Neural crest cell (in vitro differentiated cells): Measurements from ENCODE around the gene C1orf159. TPM values are rescaled to one million over a fixed set of nuclear protein-coding genes. Genes with fewer than 3 reads are reported as not detected.

ENCODE experiments used
- DNase-seq: peaks from one replicate; pipeline ENCODE4 v3.0.0; 2021; ENCODE audit warnings: low read depth, mixed read lengths, low spot score
- H3K27ac Mint-ChIP-seq: one replicate; pipeline ENCODE4 v1.8.0; 2021; ENCODE audit warnings: mild to moderate bottlenecking, mixed read lengths; ENCODE audit not compliant: unreplicated experiment
- H3K27me3 Mint-ChIP-seq: 2 replicates; pipeline ENCODE4 v1.8.0; 2021; ENCODE audit warnings: low read depth, mild to moderate bottlenecking, mixed read lengths
- H3K36me3 Mint-ChIP-seq: 2 replicates; pipeline ENCODE4 v1.8.0; 2021; ENCODE audit warnings: low read depth, mild to moderate bottlenecking, mixed read lengths
- H3K4me1 Mint-ChIP-seq: 2 replicates; pipeline ENCODE4 v1.8.0; 2021; ENCODE audit warnings: mixed read lengths
- H3K4me3 Mint-ChIP-seq: one replicate; pipeline ENCODE4 v1.8.0; 2021; ENCODE audit warnings: mild to moderate bottlenecking, mixed read lengths
- H3K9me3 Mint-ChIP-seq: 2 replicates; pipeline ENCODE4 v1.8.0; 2021; ENCODE audit warnings: mixed read lengths
- total RNA-seq: library from RNA; stranded (reverse); gene quantifications from 2 replicates; pipeline ENCODE4 v1.2.1, GENCODE V29; 2021
- TF ChIP-seq, protein P1 (sequence below): fragments of 200-600 bp; sonication (generic); conservative IDR thresholded peaks from 2 replicates; pipeline ENCODE4 v1.5.0; 2021; ENCODE audit warnings: antibody characterized with exemption, mild to moderate bottlenecking

Gene C1orf159
- total RNA-seq, 1 donor from 2014 or later: 26.1 TPM

DNA sequence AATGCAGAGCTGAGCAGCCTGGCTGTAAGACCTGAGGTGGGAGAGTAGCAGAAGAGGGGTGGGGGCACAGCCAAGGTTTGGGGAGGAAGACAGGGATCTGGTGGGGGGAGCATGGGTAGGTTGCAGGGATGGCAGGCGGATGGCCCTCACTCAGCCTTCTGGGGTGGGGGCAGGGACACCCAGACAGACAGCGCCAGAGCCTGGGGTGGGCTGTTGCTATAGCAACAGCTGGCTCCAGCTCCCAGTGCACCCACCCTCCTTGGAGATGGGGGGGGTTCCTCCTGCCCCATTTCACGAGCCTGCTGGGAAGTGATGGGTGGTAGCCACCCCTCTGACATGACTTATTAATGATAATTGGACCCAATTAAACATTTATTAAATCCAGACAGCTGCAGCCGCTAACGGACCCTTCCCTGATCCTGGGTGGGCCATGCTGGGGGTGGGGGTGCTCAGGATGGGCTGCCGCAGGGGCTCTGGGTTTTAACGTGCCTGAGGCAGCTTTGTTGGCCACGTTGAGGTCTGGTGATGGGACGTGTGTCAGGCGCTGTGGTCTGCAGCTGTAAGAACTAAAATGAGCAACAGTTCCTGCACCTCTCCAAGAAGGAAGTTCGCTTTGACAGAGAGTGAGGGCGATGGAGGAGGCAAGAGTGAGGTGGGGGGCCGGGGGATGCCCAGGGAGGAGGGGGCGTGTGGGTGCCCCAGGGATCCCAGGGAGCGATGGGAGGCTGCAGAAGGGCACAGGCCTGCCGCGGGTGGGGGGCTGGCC lies 76.6 kb downstream of the C1orf159 start:
- Mint-ChIP-seq H3K4me3 (peak overlapping the region; percentile 49), H3K9me3 (no peaks in the 10 kb centered on the region), H3K27ac (no peak overlapping the region), H3K36me3 (no peaks in the 10 kb centered on the region), H3K4me1 (peaks cover 11% of the 10 kb centered on the region), H3K27me3 (peaks cover 24% of the 10 kb centered on the region)
- TF ChIP-seq, protein P1, sequence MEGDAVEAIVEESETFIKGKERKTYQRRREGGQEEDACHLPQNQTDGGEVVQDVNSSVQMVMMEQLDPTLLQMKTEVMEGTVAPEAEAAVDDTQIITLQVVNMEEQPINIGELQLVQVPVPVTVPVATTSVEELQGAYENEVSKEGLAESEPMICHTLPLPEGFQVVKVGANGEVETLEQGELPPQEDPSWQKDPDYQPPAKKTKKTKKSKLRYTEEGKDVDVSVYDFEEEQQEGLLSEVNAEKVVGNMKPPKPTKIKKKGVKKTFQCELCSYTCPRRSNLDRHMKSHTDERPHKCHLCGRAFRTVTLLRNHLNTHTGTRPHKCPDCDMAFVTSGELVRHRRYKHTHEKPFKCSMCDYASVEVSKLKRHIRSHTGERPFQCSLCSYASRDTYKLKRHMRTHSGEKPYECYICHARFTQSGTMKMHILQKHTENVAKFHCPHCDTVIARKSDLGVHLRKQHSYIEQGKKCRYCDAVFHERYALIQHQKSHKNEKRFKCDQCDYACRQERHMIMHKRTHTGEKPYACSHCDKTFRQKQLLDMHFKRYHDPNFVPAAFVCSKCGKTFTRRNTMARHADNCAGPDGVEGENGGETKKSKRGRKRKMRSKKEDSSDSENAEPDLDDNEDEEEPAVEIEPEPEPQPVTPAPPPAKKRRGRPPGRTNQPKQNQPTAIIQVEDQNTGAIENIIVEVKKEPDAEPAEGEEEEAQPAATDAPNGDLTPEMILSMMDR: no peak
- DNase-seq: no peak

DNA sequence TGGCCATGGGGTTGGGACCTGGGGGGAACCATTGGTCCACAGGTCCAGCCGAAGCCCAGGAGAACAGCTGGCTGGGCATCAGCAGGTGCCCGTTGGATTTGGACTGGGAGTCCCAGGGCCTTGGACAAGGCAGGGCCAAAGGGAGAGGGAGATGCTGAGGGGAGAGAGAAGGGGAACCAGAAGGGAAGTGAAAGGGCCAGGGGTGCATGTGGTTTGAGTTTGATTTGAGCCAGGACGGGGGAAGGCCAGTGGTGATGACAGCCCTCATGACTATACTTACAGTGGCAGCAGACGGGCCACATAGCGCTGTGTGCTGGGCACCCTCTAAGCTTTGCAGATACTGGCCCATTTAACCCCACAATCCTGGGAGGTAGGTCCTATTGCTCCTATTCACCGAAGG lies 77.2 kb downstream of the C1orf159 start:
- H3K27me3 Mint-ChIP-seq: peaks cover 24% of the 10 kb centered on the region
- H3K9me3 Mint-ChIP-seq: no peaks in the 10 kb centered on the region
- H3K36me3 Mint-ChIP-seq: no peaks in the 10 kb centered on the region
- H3K4me3 Mint-ChIP-seq: peak overlapping the region; percentile 47
- peaks cover 11% of the 10 kb centered on the region for H3K4me1 Mint-ChIP-seq
- H3K27ac Mint-ChIP-seq: no peak overlapping the region
- TF ChIP-seq, protein P1: no peak
- DNase-seq: no peak

DNA sequence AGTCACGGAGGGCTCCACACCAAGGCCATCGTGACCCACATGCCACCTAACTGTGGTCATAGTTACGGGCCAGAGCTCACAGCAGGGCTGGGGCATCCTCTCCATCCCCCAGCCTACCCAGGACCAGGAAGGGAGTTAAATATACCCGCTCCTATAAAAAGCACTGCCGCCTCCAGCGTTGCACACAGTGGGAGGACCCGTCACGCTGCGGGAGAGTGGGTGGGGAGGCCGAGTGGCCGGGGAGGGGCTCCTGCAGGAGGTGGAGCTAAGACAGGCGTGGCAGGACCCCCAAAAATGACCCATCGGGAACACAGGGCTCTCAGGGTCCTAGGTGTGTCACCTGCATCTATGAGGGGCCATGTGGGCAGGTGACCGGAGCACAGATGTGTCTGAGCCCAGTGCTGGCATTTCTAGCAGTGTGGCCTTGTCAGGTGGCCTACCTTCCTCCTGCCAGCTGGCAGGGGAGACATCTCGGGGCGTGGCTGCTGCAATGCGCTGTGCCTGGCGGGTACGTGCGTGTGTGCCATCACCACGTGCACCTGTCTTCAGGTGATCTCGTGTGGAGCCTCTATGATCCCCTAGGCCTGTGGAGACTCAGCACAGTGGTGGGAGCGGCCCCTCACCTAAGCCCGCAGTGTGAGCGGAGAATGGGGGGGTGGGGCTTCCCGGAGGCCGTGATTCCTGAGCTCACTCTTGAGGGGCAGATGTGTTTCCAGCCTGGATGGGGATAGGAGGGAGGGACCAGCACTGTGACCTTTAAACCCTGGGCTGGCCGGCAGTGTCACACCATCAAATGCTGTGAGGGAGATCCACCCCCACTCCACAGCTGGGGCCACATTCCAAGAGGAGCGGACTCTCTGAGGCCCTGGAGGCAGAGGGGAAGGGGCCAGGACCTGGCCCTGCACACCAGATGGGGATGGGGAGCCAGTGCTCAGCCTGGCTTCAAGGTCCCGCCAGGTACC lies 78.2 kb downstream of the C1orf159 start:
- no peaks in the 10 kb centered on the region for H3K36me3 Mint-ChIP-seq
- no peaks in the 10 kb centered on the region for H3K9me3 Mint-ChIP-seq
- peaks cover 11% of the 10 kb centered on the region for H3K4me1 Mint-ChIP-seq
- peaks cover 24% of the 10 kb centered on the region for H3K27me3 Mint-ChIP-seq
- no peak for DNase-seq
- TF ChIP-seq, protein P1: no peak
- peak overlapping the region; percentile 44 for H3K4me3 Mint-ChIP-seq
- H3K27ac Mint-ChIP-seq: no peak overlapping the region

DNA sequence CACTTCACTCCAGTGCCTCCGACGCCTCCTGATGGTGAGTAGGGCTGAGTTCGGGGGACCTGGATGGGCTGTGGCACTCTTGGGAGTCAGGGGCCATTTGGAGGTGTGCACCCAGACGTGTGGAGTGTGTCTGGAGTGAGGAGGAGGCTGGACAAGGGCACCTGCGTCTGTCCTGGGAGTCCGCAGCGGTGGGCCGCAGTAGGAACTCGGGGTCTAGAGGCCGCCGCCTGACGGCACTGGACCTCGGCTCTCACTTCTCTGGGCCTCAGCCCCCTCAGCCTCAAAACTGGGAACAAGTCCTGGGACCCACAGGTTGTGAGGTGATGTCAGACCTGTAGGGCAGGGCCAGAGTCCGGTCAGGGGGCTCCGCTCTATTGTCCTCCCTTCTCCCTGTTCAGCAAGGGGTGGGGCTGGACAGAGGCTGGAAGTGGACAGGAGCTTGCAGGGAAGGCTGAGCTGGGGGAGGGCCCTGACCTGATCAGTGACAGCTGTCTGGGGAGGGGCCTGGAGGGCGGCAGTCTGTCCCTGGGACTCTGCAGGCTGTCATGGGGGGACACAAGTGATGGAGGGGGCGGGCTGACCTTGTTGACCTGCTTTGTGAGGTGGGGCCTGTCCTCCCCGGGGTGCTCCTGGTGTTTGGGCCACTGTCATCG lies 80.5 kb downstream of the C1orf159 start:
- TF ChIP-seq, protein P1: no peak
- peaks cover 24% of the 10 kb centered on the region for H3K27me3 Mint-ChIP-seq
- peak overlapping the region; percentile 70 for H3K4me3 Mint-ChIP-seq
- no peaks in the 10 kb centered on the region for H3K9me3 Mint-ChIP-seq
- no peaks in the 10 kb centered on the region for H3K36me3 Mint-ChIP-seq
- no peak overlapping the region for H3K27ac Mint-ChIP-seq
- peaks cover 22% of the 10 kb centered on the region for H3K4me1 Mint-ChIP-seq
- DNase-seq: no peak

DNA sequence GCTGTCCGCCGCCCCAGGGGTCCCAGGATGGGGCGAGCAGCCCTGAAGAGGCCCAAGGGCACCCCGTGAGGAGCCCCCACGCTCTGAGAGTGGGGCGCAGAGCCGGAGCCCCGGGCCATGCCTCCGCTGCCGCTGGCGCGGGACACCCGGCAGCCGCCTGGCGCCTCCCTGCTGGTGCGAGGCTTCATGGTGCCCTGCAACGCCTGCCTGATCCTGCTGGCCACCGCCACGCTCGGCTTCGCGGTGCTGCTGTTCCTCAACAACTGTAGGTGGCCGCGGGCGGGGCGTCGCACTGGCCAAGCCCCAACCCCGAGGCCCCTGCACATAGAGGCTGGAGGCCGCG lies 81.5 kb downstream of the C1orf159 start:
- TF ChIP-seq, protein P1: no peak
- Mint-ChIP-seq H3K4me1 (peaks cover 16% of the 10 kb centered on the region), H3K27me3 (peaks cover 19% of the 10 kb centered on the region), H3K4me3 (peak overlapping the region; percentile 71), H3K9me3 (no peaks in the 10 kb centered on the region), H3K36me3 (no peaks in the 10 kb centered on the region), H3K27ac (no peak overlapping the region)
- no peak for DNase-seq
